ENCODE results near the gene TAF4.
A peak's percentile ranks its signal among the peaks of the same experiment; 100 is the strongest.
"Not testable (repeated sequence)": the region's sequence is repeated elsewhere in the genome, so short reads cannot be mapped to it uniquely, and the experiment has no call there.

Gene TAF4

DNA sequence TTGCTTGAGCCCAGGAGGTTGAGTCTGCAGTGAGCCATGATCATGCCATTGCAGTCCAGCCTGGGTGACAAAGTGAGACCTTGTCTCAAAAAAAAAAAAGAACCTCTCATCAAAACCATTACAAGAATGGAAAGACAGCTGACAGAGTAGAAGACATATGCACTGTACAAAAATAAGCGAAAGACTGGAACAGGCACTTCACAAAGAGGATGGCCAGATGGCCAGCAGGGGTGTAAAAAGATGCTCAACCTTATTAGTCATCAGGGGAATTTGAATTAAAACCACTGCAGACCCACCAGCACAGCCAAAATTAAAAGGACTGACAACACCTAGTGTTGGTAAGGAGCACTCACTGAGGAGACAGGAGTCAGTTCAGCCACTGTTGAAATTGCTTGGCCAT, 13.5 kb upstream of the TAF4 start:
- TF ChIP-seq CTCF (IDR thresholded peaks at IDR 0.05), result no peak
- Histone ChIP-seq H3K27ac (no peak overlapping the region), H3K4me3 (no peak overlapping the region)
- no peak for DNase-seq (ENCODE audit: low spot score)

- DNase-seq (ENCODE audit: low spot score), result no peak
- Histone ChIP-seq H3K27ac (no peak overlapping the region), H3K4me3 (no peak overlapping the region)
- no peak for TF ChIP-seq CTCF (IDR thresholded peaks at IDR 0.05)
Observed at GRCh38 chr20:62073323-62073722, 7.6 kb upstream of the TAF4 start.

DNA sequence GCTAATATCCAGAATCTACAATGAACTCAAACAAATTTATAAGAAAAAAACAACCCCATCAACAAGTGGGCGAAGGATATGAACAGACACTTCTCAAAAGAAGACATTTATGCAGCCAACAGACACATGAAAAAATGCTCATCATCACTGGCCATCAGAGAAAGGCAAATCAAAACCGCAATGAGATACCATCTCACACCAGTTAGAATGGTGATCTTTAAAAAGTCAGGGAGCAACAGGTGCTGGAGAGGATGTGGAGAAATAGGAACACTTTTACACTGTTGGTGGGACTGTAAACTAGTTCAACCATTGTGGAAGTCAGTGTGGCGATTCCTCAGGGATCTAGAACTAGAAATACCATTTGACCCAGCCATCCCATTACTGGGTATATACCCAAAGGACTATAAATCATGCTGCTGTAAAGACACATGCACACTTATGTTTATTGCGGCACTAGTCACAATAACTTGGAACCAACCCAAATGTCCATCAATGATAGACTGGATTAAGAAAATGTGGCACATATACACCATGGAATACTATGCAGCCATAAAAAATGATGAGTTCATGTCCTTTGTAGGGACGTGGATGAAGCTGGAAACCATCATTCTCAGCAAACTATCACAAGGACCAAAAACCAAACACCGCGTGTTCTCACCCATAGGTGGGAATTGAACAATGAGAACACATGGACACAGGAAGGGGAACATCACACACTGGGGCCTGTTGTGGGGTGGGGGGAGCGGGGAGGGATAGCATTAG, 6.2 kb upstream of the TAF4 start:
- H3K27ac ChIP-seq; H3K4me3 ChIP-seq; DNase-seq (ENCODE audit: low spot score): not testable (repeated sequence)

GRCh38 chr20:62069741-62070216, 4.1 kb upstream of the TAF4 start:
- TF ChIP-seq CTCF (IDR thresholded peaks at IDR 0.05), result no peak
- H3K4me3 ChIP-seq, result no peak overlapping the region
- no peak overlapping the region for H3K27ac ChIP-seq
- no peak for DNase-seq (ENCODE audit: low spot score)

DNA sequence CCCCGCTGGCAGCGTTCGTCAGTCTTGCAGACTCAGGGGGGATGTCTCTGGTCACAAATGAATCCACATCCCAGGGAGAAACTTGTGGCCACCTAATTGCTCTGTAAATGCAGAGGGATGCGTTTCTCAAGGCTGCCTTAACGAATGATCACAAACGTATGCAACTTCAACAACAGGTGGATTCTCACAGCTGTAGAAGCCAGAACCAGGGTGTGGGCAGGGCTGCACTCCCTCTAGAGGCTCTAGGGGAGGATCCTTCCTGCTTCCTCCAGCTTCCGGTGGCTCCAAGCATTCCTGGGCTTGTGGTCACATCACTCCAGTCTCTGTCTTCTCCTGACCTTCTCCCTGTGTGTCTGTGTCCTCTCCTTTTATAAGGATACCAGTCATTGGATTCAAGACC, 3.3 kb upstream of the TAF4 start:
- DNase-seq (ENCODE audit: low spot score), result no peak
- Histone ChIP-seq H3K4me3 (no peak overlapping the region), H3K27ac (no peak overlapping the region)
- no peak for TF ChIP-seq CTCF (IDR thresholded peaks at IDR 0.05)

GRCh38 chr20:62067547-62068260, 2.0 kb upstream of the TAF4 start:
- DNase-seq (ENCODE audit: low spot score), result no peak
- no peak overlapping the region for H3K27ac ChIP-seq
- H3K4me3 ChIP-seq, result peak overlapping the region; percentile 89
- no peak for TF ChIP-seq CTCF (IDR thresholded peaks at IDR 0.05)

DNA sequence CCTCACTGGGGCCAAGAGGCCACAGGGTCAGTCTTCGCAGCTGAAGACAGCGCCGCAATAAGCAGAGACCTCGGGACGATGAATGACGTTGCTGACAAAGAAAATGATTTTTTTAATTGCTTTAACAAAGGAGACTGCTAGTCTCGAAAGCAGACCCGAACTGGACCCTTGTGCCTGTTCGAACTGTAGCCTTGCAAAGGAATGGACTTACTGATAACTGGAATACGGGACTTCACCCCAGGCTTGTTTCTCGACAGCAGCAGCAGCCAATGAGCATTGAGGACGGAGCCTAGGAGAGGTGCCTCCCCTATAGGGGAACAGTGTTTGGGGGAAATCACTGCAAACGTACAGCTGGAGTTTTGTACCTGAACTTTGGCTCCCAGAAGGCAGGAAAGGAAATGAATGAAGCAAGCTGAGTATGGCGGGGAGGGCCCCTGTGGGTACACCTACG, 1.3 kb upstream of the TAF4 start:
- no peak for TF ChIP-seq CTCF (IDR thresholded peaks at IDR 0.05)
- peak overlapping the region; percentile 89 for H3K4me3 ChIP-seq
- H3K27ac ChIP-seq, result peak overlapping the region; percentile 78 to 95
- no peak for DNase-seq (ENCODE audit: low spot score)

Data from coronary artery (tissue), 2 donors.